GM12872 (cell line): Measurements from ENCODE around the gene EID2B.

ENCODE experiments used
- TF ChIP-seq, protein P1 (sequence below): IDR thresholded peaks from 3 replicates; pipeline ENCODE4 v1.5.1; 2011; ENCODE audit warnings: low read depth, mild to moderate bottlenecking, low read length, moderate library complexity; ENCODE audit not compliant: insufficient read depth

EID2B gene

GRCh38 chr19:39516270-39516669 is 16.4 kb downstream of the EID2B start:
- TF ChIP-seq, protein P1, sequence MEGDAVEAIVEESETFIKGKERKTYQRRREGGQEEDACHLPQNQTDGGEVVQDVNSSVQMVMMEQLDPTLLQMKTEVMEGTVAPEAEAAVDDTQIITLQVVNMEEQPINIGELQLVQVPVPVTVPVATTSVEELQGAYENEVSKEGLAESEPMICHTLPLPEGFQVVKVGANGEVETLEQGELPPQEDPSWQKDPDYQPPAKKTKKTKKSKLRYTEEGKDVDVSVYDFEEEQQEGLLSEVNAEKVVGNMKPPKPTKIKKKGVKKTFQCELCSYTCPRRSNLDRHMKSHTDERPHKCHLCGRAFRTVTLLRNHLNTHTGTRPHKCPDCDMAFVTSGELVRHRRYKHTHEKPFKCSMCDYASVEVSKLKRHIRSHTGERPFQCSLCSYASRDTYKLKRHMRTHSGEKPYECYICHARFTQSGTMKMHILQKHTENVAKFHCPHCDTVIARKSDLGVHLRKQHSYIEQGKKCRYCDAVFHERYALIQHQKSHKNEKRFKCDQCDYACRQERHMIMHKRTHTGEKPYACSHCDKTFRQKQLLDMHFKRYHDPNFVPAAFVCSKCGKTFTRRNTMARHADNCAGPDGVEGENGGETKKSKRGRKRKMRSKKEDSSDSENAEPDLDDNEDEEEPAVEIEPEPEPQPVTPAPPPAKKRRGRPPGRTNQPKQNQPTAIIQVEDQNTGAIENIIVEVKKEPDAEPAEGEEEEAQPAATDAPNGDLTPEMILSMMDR, result no peak

GRCh38 chr19:39515551-39516191 is 17.0 kb downstream of the EID2B start:
- TF ChIP-seq, protein P1, result no peak

DNA sequence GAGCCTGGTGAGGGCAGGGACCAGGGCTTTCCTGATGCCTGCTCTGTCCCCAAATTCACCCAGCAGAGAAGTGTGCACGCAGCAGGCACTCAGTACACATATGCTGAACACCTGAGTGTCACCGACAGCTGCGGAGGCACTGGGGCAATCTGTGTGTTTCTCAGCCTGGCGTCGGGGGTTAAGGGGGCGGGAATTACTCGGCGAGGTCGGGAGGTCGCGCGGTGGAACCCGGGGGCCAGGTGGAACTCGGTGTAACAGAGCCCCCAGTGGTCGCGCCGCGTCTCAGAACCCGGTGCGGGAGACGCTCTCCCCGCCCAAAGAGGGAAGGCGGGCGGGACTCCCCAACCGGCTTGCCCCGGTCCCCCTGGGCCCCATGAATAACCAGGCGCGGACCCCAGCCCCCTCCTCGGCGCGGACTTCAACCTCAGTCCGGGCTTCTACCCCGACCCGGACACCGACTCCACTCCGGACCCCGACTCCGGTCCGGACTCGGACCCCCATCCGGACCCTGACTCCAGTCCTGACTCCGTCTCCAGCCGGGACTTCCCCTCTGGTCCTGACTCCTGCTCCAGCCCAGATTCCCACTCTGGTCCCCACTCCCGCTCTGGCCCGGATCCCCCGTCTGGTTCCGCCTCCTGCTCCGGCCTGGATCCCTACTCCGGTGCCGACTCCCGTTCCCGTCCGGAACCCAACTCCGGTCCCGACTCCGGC is 17.7 kb downstream of the EID2B start, which contains the start of gene SELENOV:
Gene SELENOV, plus strand, starts transcription at position 300 of the 711 bp plus-strand sequence. Its CDS starts 74 bp downstream, at position 374.
- TF ChIP-seq, protein P1, result no peak

DNA sequence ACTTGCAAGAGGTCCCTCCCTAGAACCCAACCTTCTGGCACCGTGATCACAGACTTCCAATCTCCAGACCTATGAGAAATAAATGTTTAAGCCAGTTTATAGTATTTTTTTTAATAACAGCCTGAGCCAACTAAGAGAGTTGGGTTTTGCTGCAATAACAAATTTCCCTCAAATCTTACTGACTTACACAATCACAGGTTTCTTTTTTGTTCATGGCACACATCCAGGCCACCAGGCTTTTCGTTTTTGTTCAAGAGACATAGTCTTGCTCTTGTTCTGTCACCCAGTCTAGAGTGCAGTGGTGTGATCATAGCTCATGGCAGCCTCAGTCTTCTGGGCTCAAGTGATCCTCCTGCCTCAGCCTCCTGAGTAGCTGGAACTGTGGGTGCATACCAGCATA is 19.7 kb downstream of the EID2B start:
- TF ChIP-seq, protein P1, result no peak

- TF ChIP-seq, protein P1, result no peak
Observed at GRCh38 chr19:39509233-39509632, 23.4 kb downstream of the EID2B start.

GRCh38 chr19:39508629-39509028 is 24.0 kb downstream of the EID2B start:
- TF ChIP-seq, protein P1, result no peak

DNA sequence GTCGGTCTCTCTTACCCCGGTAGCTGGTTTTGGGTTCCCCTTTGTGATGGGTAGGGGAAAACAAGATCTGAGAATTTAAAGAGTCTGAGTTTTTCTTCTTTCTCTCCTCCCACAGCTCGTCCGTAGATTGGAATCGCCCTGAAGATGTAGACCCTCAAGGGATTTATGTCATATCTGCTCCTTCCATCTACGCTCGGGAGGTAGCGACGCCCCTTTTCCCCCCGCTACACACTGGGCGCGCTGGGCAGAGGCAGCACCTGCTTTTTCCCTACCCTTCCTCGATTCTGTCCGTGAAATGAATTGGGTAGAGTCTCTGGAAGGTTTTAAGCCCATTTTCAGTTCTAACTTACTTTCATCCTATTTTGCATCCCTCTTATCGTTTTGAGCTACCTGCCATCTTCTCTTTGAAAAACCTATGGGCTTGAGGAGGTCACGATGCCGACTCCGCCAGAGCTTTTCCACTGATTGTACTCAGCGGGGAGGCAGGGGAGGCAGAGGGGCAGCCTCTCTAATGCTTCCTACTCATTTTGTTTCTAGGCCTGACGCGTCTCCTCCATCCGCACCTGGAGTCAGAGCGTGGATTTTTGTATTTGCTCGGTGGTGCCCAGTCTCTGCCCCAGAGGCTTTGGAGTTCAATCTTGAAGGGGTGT is 24.8 kb downstream of the EID2B start:
- TF ChIP-seq, protein P1, result no peak
